Kidney (tissue), 14 donors: ENCODE measurements around the gene GASK1B. TPM values are rescaled to one million over a fixed set of nuclear protein-coding genes. Genes with fewer than 3 reads are reported as not detected.
A peak's percentile ranks its signal among the peaks of the same experiment; 100 is the strongest.

Source experiments
- DNase-seq, 5 donors: peaks; one replicate each; pipeline ENCODE4 v3.0.0-alpha.2; 2013 to 2020
- FAIRE-seq: peaks from 2 replicates; lab custom pipeline; 2012; peaks lifted over from hg19 to GRCh38; lab: Jason Lieb, UNC
- H3K27ac ChIP-seq, 2 donors: one replicate each; pipeline ENCODE4 v1.7.0; 2013; ENCODE audit warnings: low read depth in 2 of 2, low read length in 2 of 2, inconsistent platforms in 1 of 2
- H3K27me3 ChIP-seq: one replicate; pipeline ENCODE4 v1.7.1; 2013; ENCODE audit warnings: low read length, inconsistent platforms; ENCODE audit not compliant: control insufficient read depth, insufficient read depth
- H3K36me3 ChIP-seq, 3 donors: one replicate each; pipeline versions ENCODE4 v1.7.0 to v1.7.1; 2013; ENCODE audit warnings: low read length in 3 of 3, control low read depth in 1 of 3, inconsistent platforms in 1 of 3; ENCODE audit not compliant: insufficient read depth in 3 of 3, control insufficient read depth in 2 of 3
- H3K4me1 ChIP-seq, 3 donors: one replicate each; pipeline versions ENCODE4 v1.7.0 to v1.7.1; 2013; ENCODE audit warnings: low read length in 3 of 3, inconsistent platforms in 1 of 3, low read depth in 1 of 3; ENCODE audit not compliant: control insufficient read depth in 2 of 3, insufficient read depth in 2 of 3
- H3K4me3 ChIP-seq, 3 donors: one replicate each; pipeline versions ENCODE4 v1.7.0 to v1.8.1; 2013; ENCODE audit warnings: low read length in 3 of 3, control low read depth in 1 of 3, inconsistent platforms in 1 of 3
- H3K9ac ChIP-seq, 3 donors: one replicate each; pipeline versions ENCODE4 v1.7.0 to v1.7.1; 2013; ENCODE audit warnings: low read length in 3 of 3, control low read depth in 1 of 3, inconsistent platforms in 1 of 3
- H3K9me3 ChIP-seq, 3 donors: one replicate each; pipeline versions ENCODE4 v1.7.0 to v1.7.1; 2013; ENCODE audit warnings: low read length in 3 of 3, control low read depth in 1 of 3, inconsistent platforms in 1 of 3; ENCODE audit not compliant: control insufficient read depth in 2 of 3, insufficient read depth in 1 of 3
- intact Hi-C: fragments of 100-400 bp; cut with DNase I; formaldehyde crosslinking; loops from one replicate; pipeline ENCODE4 v1.11.1; 2022
- polyA plus RNA-seq: library from polyadenylated mRNA; stranded (reverse); fragments of 350-450 nt; fragmentation: Illumina TruSeq; extraction: RNeasy Lipid Tissue Mini Kit (QIAGEN cat#74804); gene quantifications from one replicate; pipeline ENCODE4 v1.2.3, GENCODE V29; 2014; ENCODE audit warnings: low read depth, low replicate concordance; ENCODE audit not compliant: insufficient read depth
- total RNA-seq: library from RNA; stranded (reverse); fragmentation: NEBNext Ultra II Directional; extraction: Animal tissue kit (Norgen Biotek cat#: 25700); gene quantifications from one replicate; pipeline ENCODE4 v1.2.1, GENCODE V29; 2021
- TF ChIP-seq, protein P1 (sequence below): IDR thresholded peaks from 3 replicates; pipeline ENCODE4 v1.5.1; 2012; ENCODE audit warnings: mild to moderate bottlenecking, moderate library complexity, borderline replicate concordance; ENCODE audit not compliant: insufficient read depth; ENCODE audit errors: extremely low read depth
- donor health status: control.
- donor health status: control.
- donor health status: control.
- donor health status: control.
- donor health status: control.
- donor health status: DM: yes; HTN: yes; CAD: no.
- donor health status: Normal renal cell carcinoma (clear cell type).

GASK1B gene
- total and polyA plus RNA-seq, 2 donors from 2014 or later: 6.5 to 38.6 TPM

DNA sequence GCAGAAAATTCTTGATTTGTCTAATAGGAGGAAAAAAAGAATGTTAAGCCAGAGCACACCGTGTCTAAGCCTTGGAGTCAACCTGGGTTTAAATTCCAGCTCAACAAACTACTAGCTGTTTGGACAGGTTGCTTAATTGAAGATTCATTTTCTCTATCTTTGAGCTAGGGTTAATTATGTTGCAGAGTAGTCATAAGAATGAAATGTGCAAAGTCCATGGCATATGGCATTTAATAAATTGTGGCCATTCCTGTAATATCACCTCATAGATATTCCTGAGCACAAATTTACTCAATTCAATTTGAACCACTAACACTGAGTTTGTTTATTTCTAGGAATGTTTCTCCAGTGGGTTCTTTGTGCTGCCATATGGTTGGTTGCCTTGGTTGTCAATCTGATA is 42.0 kb upstream of the GASK1B start:
- Histone ChIP-seq H3K27me3 (no peaks in the 10 kb centered on the region), H3K4me1 (peaks cover 2 to 6% (median 5%) of the 10 kb centered on the region in 3 donors), H3K9me3 (no peaks in the 10 kb centered on the region), H3K27ac (no peak overlapping the region), H3K9ac (no peak overlapping the region), H3K36me3 (no peaks in the 10 kb centered on the region), H3K4me3 (no peak overlapping the region)
- intact Hi-C loops: no loop called here
- FAIRE-seq (no peak), DNase-seq (no peak)
- TF ChIP-seq, protein P1, sequence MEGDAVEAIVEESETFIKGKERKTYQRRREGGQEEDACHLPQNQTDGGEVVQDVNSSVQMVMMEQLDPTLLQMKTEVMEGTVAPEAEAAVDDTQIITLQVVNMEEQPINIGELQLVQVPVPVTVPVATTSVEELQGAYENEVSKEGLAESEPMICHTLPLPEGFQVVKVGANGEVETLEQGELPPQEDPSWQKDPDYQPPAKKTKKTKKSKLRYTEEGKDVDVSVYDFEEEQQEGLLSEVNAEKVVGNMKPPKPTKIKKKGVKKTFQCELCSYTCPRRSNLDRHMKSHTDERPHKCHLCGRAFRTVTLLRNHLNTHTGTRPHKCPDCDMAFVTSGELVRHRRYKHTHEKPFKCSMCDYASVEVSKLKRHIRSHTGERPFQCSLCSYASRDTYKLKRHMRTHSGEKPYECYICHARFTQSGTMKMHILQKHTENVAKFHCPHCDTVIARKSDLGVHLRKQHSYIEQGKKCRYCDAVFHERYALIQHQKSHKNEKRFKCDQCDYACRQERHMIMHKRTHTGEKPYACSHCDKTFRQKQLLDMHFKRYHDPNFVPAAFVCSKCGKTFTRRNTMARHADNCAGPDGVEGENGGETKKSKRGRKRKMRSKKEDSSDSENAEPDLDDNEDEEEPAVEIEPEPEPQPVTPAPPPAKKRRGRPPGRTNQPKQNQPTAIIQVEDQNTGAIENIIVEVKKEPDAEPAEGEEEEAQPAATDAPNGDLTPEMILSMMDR: no peak

- TF ChIP-seq, protein P1: no peak
- Histone ChIP-seq H3K36me3 (no peaks in the 10 kb centered on the region), H3K27ac (no peak overlapping the region), H3K4me3 (no peak overlapping the region), H3K27me3 (no peaks in the 10 kb centered on the region), H3K4me1 (peaks cover 2 to 6% (median 5%) of the 10 kb centered on the region in 3 donors), H3K9me3 (no peaks in the 10 kb centered on the region), H3K9ac (no peak overlapping the region)
- intact Hi-C loops: no loop called here
- FAIRE-seq (no peak), DNase-seq (peak in 1 of 5 donors; percentile 9)
These were observed 40.6 kb upstream of the GASK1B start for GRCh38 chr4:158213466-158213865.

GRCh38 chr4:158211222-158211621 is 38.4 kb upstream of the GASK1B start:
- H3K36me3 ChIP-seq: no peaks in the 10 kb centered on the region
- intact Hi-C loops: no loop called here
- peak overlapping the region in 1 of 3 donors; percentile 51 for H3K9ac ChIP-seq
- H3K27me3 ChIP-seq: no peaks in the 10 kb centered on the region
- no peaks in the 10 kb centered on the region for H3K9me3 ChIP-seq
- H3K4me1 ChIP-seq: peaks cover 2 to 6% (median 5%) of the 10 kb centered on the region in 3 donors
- FAIRE-seq (no peak), DNase-seq (peak in 1 of 5 donors; percentile 16)
- TF ChIP-seq, protein P1: no peak
- H3K27ac ChIP-seq: no peak overlapping the region
- peak overlapping the region; percentile 5 to 80 (median 79) for H3K4me3 ChIP-seq
